Type B pancreatic cell (in vitro differentiated cells): ENCODE measurements around the gene JTB. TPM values are rescaled to one million over a fixed set of nuclear protein-coding genes. Genes with fewer than 3 reads are reported as not detected.

ENCODE experiments used
- DNase-seq: peaks from one replicate; pipeline ENCODE4 v3.0.0; 2021; ENCODE audit warnings: mixed read lengths; ENCODE audit not compliant: unreplicated experiment; ENCODE audit errors: extremely low spot score
- H3K27ac Mint-ChIP-seq: 2 replicates; pipeline ENCODE4 v1.8.0; 2021; ENCODE audit warnings: mild to moderate bottlenecking, mixed read lengths
- H3K27me3 Mint-ChIP-seq: 2 replicates; pipeline ENCODE4 v1.8.0; 2021; ENCODE audit warnings: mixed read lengths
- H3K36me3 Mint-ChIP-seq: 2 replicates; pipeline ENCODE4 v1.8.0; 2021; ENCODE audit warnings: mixed read lengths
- H3K4me1 Mint-ChIP-seq: one replicate; pipeline ENCODE4 v1.8.0; 2021; ENCODE audit warnings: mixed read lengths; ENCODE audit not compliant: unreplicated experiment
- H3K4me3 Mint-ChIP-seq: 2 replicates; pipeline ENCODE4 v1.8.0; 2021; ENCODE audit warnings: mild to moderate bottlenecking, mixed read lengths
- H3K9me3 Mint-ChIP-seq: 2 replicates; pipeline ENCODE4 v1.8.0; 2021; ENCODE audit warnings: mixed read lengths
- CTCF ChIP-seq: fragments of 200-600 bp; sonication (generic); conservative IDR thresholded peaks from 2 replicates; pipeline ENCODE4 v1.5.0; 2021; ENCODE audit warnings: antibody characterized with exemption, mild to moderate bottlenecking
- total RNA-seq: library from RNA; stranded (reverse); gene quantifications from 2 replicates; pipeline ENCODE4 v1.2.1, GENCODE V29; 2021; ENCODE audit warnings: low replicate concordance

Gene JTB
- total RNA-seq, 1 donor from 2014 or later = 99.2 TPM

- Mint-ChIP-seq H3K27me3 (no peaks in the 10 kb centered on the region), H3K4me1 (peaks cover 7% of the 10 kb centered on the region), H3K27ac (no peak overlapping the region), H3K9me3 (no peaks in the 10 kb centered on the region), H3K36me3 (no peaks in the 10 kb centered on the region), H3K4me3 (no peak overlapping the region)
- no peak for TF ChIP-seq CTCF
- no peak for DNase-seq
Observed at GRCh38 chr1:153942766-153943549, 34.5 kb downstream of the JTB start.

GRCh38 chr1:153941826-153942725 lies 35.4 kb downstream of the JTB start:
- no peak overlapping the region for H3K4me3 Mint-ChIP-seq
- no peak overlapping the region for H3K27ac Mint-ChIP-seq
- peaks cover 7% of the 10 kb centered on the region for H3K4me1 Mint-ChIP-seq
- no peaks in the 10 kb centered on the region for H3K36me3 Mint-ChIP-seq
- no peaks in the 10 kb centered on the region for H3K9me3 Mint-ChIP-seq
- no peak for DNase-seq
- no peaks in the 10 kb centered on the region for H3K27me3 Mint-ChIP-seq
- TF ChIP-seq CTCF = no peak

- Mint-ChIP-seq H3K4me3 (no peak overlapping the region), H3K27ac (no peak overlapping the region)
Observed at GRCh38 chr1:153940756-153941155, 36.7 kb downstream of the JTB start.

GRCh38 chr1:153939476-153939875 lies 38.0 kb downstream of the JTB start:
- peaks cover 2% of the 10 kb centered on the region for H3K4me1 Mint-ChIP-seq
- H3K4me3 Mint-ChIP-seq = no peak overlapping the region
- DNase-seq = no peak
- no peak for TF ChIP-seq CTCF
- no peaks in the 10 kb centered on the region for H3K27me3 Mint-ChIP-seq
- H3K27ac Mint-ChIP-seq = no peak overlapping the region
- no peaks in the 10 kb centered on the region for H3K36me3 Mint-ChIP-seq
- no peaks in the 10 kb centered on the region for H3K9me3 Mint-ChIP-seq

More at GRCh38 chr1:153940756-153941155, 36.7 kb downstream of the JTB start:
- H3K36me3 Mint-ChIP-seq = no peaks in the 10 kb centered on the region
- DNase-seq = no peak
- H3K9me3 Mint-ChIP-seq = no peaks in the 10 kb centered on the region
- peaks cover 7% of the 10 kb centered on the region for H3K4me1 Mint-ChIP-seq
- no peak for TF ChIP-seq CTCF
- no peaks in the 10 kb centered on the region for H3K27me3 Mint-ChIP-seq

- no peak for TF ChIP-seq CTCF
- no peak overlapping the region for H3K27ac Mint-ChIP-seq
- H3K36me3 Mint-ChIP-seq = no peaks in the 10 kb centered on the region
- no peak overlapping the region for H3K4me3 Mint-ChIP-seq
- no peaks in the 10 kb centered on the region for H3K27me3 Mint-ChIP-seq
- no peaks in the 10 kb centered on the region for H3K9me3 Mint-ChIP-seq
- H3K4me1 Mint-ChIP-seq = no peaks in the 10 kb centered on the region
- DNase-seq = no peak
Observed at GRCh38 chr1:153938996-153939395, 38.5 kb downstream of the JTB start.
